ENCODE data around the gene COX6B2.

The COX6B2 gene

GRCh38 chr19:55305983-55306562 is 48.4 kb downstream of the COX6B2 start:
- H3K9me3 ChIP-seq (ENCODE audit: control insufficient read depth in 2 of 2, low read length in 2 of 2) = no peaks in the 10 kb centered on the region
- H3K36me3 ChIP-seq (ENCODE audit: control insufficient read depth in 2 of 2, insufficient read depth in 2 of 2, low read length in 2 of 2) = peaks cover 24 to 31% of the 10 kb centered on the region in 2 donors
- peaks cover 12% of the 10 kb centered on the region for H3K4me1 ChIP-seq (ENCODE audit: control insufficient read depth, insufficient read depth, low read length)
- H3K27ac ChIP-seq (ENCODE audit: low read length) = no peak overlapping the region
- no peak overlapping the region for H3K4me3 ChIP-seq (ENCODE audit: low read length in 2 of 2)
- H3K9ac ChIP-seq (ENCODE audit: low read length in 2 of 2) = no peak overlapping the region
- no peaks in the 10 kb centered on the region for H3K27me3 ChIP-seq (ENCODE audit: control insufficient read depth in 1 of 2, insufficient read depth in 2 of 2, low read length in 2 of 2)

GRCh38 chr19:55305491-55305890 is 49.0 kb downstream of the COX6B2 start:
- Histone ChIP-seq H3K27ac (ENCODE audit: low read length) (no peak overlapping the region), H3K4me3 (ENCODE audit: low read length in 2 of 2) (no peak overlapping the region), H3K9ac (ENCODE audit: low read length in 2 of 2) (no peak overlapping the region), H3K9me3 (ENCODE audit: control insufficient read depth in 2 of 2, low read length in 2 of 2) (no peaks in the 10 kb centered on the region), H3K4me1 (ENCODE audit: control insufficient read depth, insufficient read depth, low read length) (peaks cover 13% of the 10 kb centered on the region), H3K27me3 (ENCODE audit: control insufficient read depth in 1 of 2, insufficient read depth in 2 of 2, low read length in 2 of 2) (no peaks in the 10 kb centered on the region), H3K36me3 (ENCODE audit: control insufficient read depth in 2 of 2, insufficient read depth in 2 of 2, low read length in 2 of 2) (peaks cover 24 to 31% of the 10 kb centered on the region in 2 donors)

GRCh38 chr19:55304980-55305379 is 49.5 kb downstream of the COX6B2 start:
- H3K9me3 ChIP-seq (ENCODE audit: control insufficient read depth in 2 of 2, low read length in 2 of 2) = no peaks in the 10 kb centered on the region
- no peaks in the 10 kb centered on the region for H3K27me3 ChIP-seq (ENCODE audit: control insufficient read depth in 1 of 2, insufficient read depth in 2 of 2, low read length in 2 of 2)
- peaks cover 24 to 30% of the 10 kb centered on the region in 2 donors for H3K36me3 ChIP-seq (ENCODE audit: control insufficient read depth in 2 of 2, insufficient read depth in 2 of 2, low read length in 2 of 2)
- H3K4me3 ChIP-seq (ENCODE audit: low read length in 2 of 2) = no peak overlapping the region
- peaks cover 13% of the 10 kb centered on the region for H3K4me1 ChIP-seq (ENCODE audit: control insufficient read depth, insufficient read depth, low read length)
- no peak overlapping the region for H3K9ac ChIP-seq (ENCODE audit: low read length in 2 of 2)
- H3K27ac ChIP-seq (ENCODE audit: low read length) = no peak overlapping the region

- H3K36me3 ChIP-seq (ENCODE audit: control insufficient read depth in 2 of 2, insufficient read depth in 2 of 2, low read length in 2 of 2) = peaks cover 23 to 30% of the 10 kb centered on the region in 2 donors
- peaks cover 13% of the 10 kb centered on the region for H3K4me1 ChIP-seq (ENCODE audit: control insufficient read depth, insufficient read depth, low read length)
- H3K9me3 ChIP-seq (ENCODE audit: control insufficient read depth in 2 of 2, low read length in 2 of 2) = no peaks in the 10 kb centered on the region
- H3K4me3 ChIP-seq (ENCODE audit: low read length in 2 of 2) = no peak overlapping the region
- no peak overlapping the region for H3K27ac ChIP-seq (ENCODE audit: low read length)
- H3K9ac ChIP-seq (ENCODE audit: low read length in 2 of 2) = no peak overlapping the region
- no peaks in the 10 kb centered on the region for H3K27me3 ChIP-seq (ENCODE audit: control insufficient read depth in 1 of 2, insufficient read depth in 2 of 2, low read length in 2 of 2)
Observed at GRCh38 chr19:55304279-55304978, 50.1 kb downstream of the COX6B2 start.

- Histone ChIP-seq H3K27me3 (ENCODE audit: control insufficient read depth in 1 of 2, insufficient read depth in 2 of 2, low read length in 2 of 2) (no peaks in the 10 kb centered on the region), H3K4me3 (ENCODE audit: low read length in 2 of 2) (no peak overlapping the region), H3K9ac (ENCODE audit: low read length in 2 of 2) (no peak overlapping the region), H3K4me1 (ENCODE audit: control insufficient read depth, insufficient read depth, low read length) (peaks cover 13% of the 10 kb centered on the region), H3K36me3 (ENCODE audit: control insufficient read depth in 2 of 2, insufficient read depth in 2 of 2, low read length in 2 of 2) (peaks cover 22 to 26% of the 10 kb centered on the region in 2 donors), H3K27ac (ENCODE audit: low read length) (no peak overlapping the region), H3K9me3 (ENCODE audit: control insufficient read depth in 2 of 2, low read length in 2 of 2) (no peaks in the 10 kb centered on the region)
Observed at GRCh38 chr19:55303477-55303876, 51.0 kb downstream of the COX6B2 start.

- peaks cover 22 to 24% of the 10 kb centered on the region in 2 donors for H3K36me3 ChIP-seq (ENCODE audit: control insufficient read depth in 2 of 2, insufficient read depth in 2 of 2, low read length in 2 of 2)
- no peaks in the 10 kb centered on the region for H3K27me3 ChIP-seq (ENCODE audit: control insufficient read depth in 1 of 2, insufficient read depth in 2 of 2, low read length in 2 of 2)
- no peaks in the 10 kb centered on the region for H3K9me3 ChIP-seq (ENCODE audit: control insufficient read depth in 2 of 2, low read length in 2 of 2)
- no peak overlapping the region for H3K9ac ChIP-seq (ENCODE audit: low read length in 2 of 2)
- H3K4me3 ChIP-seq (ENCODE audit: low read length in 2 of 2) = peak overlapping the region in 1 of 2 donors; percentile 71
- H3K27ac ChIP-seq (ENCODE audit: low read length) = no peak overlapping the region
- peaks cover 13% of the 10 kb centered on the region for H3K4me1 ChIP-seq (ENCODE audit: control insufficient read depth, insufficient read depth, low read length)
Observed at GRCh38 chr19:55302318-55302703, 52.2 kb downstream of the COX6B2 start.

GRCh38 chr19:55301459-55302317 is 52.8 kb downstream of the COX6B2 start:
- peaks cover 17 to 21% of the 10 kb centered on the region in 2 donors for H3K36me3 ChIP-seq (ENCODE audit: control insufficient read depth in 2 of 2, insufficient read depth in 2 of 2, low read length in 2 of 2)
- H3K4me1 ChIP-seq (ENCODE audit: control insufficient read depth, insufficient read depth, low read length) = peaks cover 13% of the 10 kb centered on the region
- no peaks in the 10 kb centered on the region for H3K27me3 ChIP-seq (ENCODE audit: control insufficient read depth in 1 of 2, insufficient read depth in 2 of 2, low read length in 2 of 2)
- peak overlapping the region in 1 of 2 donors; percentile 71 for H3K4me3 ChIP-seq (ENCODE audit: low read length in 2 of 2)
- H3K9ac ChIP-seq (ENCODE audit: low read length in 2 of 2) = peak overlapping the region; percentile 30 to 36
- no peaks in the 10 kb centered on the region for H3K9me3 ChIP-seq (ENCODE audit: control insufficient read depth in 2 of 2, low read length in 2 of 2)
- no peak overlapping the region for H3K27ac ChIP-seq (ENCODE audit: low read length)

GRCh38 chr19:55300886-55301458 is 53.5 kb downstream of the COX6B2 start:
- no peak overlapping the region for H3K9ac ChIP-seq (ENCODE audit: low read length in 2 of 2)
- no peak overlapping the region for H3K4me3 ChIP-seq (ENCODE audit: low read length in 2 of 2)
- H3K27me3 ChIP-seq (ENCODE audit: control insufficient read depth in 1 of 2, insufficient read depth in 2 of 2, low read length in 2 of 2) = no peaks in the 10 kb centered on the region
- peaks cover 13% of the 10 kb centered on the region for H3K4me1 ChIP-seq (ENCODE audit: control insufficient read depth, insufficient read depth, low read length)
- no peak overlapping the region for H3K27ac ChIP-seq (ENCODE audit: low read length)
- H3K36me3 ChIP-seq (ENCODE audit: control insufficient read depth in 2 of 2, insufficient read depth in 2 of 2, low read length in 2 of 2) = peaks cover 13 to 16% of the 10 kb centered on the region in 2 donors
- no peaks in the 10 kb centered on the region for H3K9me3 ChIP-seq (ENCODE audit: control insufficient read depth in 2 of 2, low read length in 2 of 2)

- Histone ChIP-seq H3K4me1 (ENCODE audit: control insufficient read depth, insufficient read depth, low read length) (peaks cover 13% of the 10 kb centered on the region), H3K36me3 (ENCODE audit: control insufficient read depth in 2 of 2, insufficient read depth in 2 of 2, low read length in 2 of 2) (peaks cover 13 to 17% of the 10 kb centered on the region in 2 donors), H3K27me3 (ENCODE audit: control insufficient read depth in 1 of 2, insufficient read depth in 2 of 2, low read length in 2 of 2) (no peaks in the 10 kb centered on the region), H3K9ac (ENCODE audit: low read length in 2 of 2) (no peak overlapping the region), H3K4me3 (ENCODE audit: low read length in 2 of 2) (no peak overlapping the region), H3K9me3 (ENCODE audit: control insufficient read depth in 2 of 2, low read length in 2 of 2) (no peaks in the 10 kb centered on the region), H3K27ac (ENCODE audit: low read length) (no peak overlapping the region)
Observed at GRCh38 chr19:55299991-55300390, 54.5 kb downstream of the COX6B2 start.
